Stimulated activated CD8-positive, alpha-beta memory T cell treated with anti-CD3 and anti-CD28 coated beads, Interleukin-2, amount 100 ng/mL, for 1 hour (primary cell): ENCODE data around the gene NDUFA13.

Experiments used
- DNase-seq, 2 donors: peaks; one replicate each; pipeline ENCODE4 v3.0.0-alpha.2; 2020; ENCODE audit warnings: low read depth in 2 of 2

Gene NDUFA13

GRCh38 chr19:19547674-19548336 lies 31.8 kb downstream of the NDUFA13 start:
- DNase-seq = no peak

GRCh38 chr19:19548915-19549759 lies 33.1 kb downstream of the NDUFA13 start:
- DNase-seq = no peak

GRCh38 chr19:19549804-19550464 lies 33.9 kb downstream of the NDUFA13 start:
- DNase-seq = no peak

- no peak for DNase-seq
These were observed 34.5 kb downstream of the NDUFA13 start for GRCh38 chr19:19550485-19550929.

- no peak for DNase-seq
These were observed 35.2 kb downstream of the NDUFA13 start for GRCh38 chr19:19550972-19551852.

- DNase-seq = no peak
These were observed 35.8 kb downstream of the NDUFA13 start for GRCh38 chr19:19551853-19552192.

GRCh38 chr19:19552798-19553197 lies 36.8 kb downstream of the NDUFA13 start:
- DNase-seq = no peak

GRCh38 chr19:19553670-19554069 lies 37.6 kb downstream of the NDUFA13 start:
- no peak for DNase-seq

- DNase-seq = peak in 1 of 2 donors; percentile 35
These were observed 38.3 kb downstream of the NDUFA13 start for GRCh38 chr19:19554074-19555023.

- DNase-seq = no peak
These were observed 42.0 kb downstream of the NDUFA13 start for GRCh38 chr19:19558055-19558454.

GRCh38 chr19:19558636-19559035 lies 42.6 kb downstream of the NDUFA13 start:
- no peak for DNase-seq

- DNase-seq = no peak
These were observed 43.9 kb downstream of the NDUFA13 start for GRCh38 chr19:19559931-19560330.

- no peak for DNase-seq
These were observed 46.1 kb downstream of the NDUFA13 start for GRCh38 chr19:19561946-19562664.

GRCh38 chr19:19562665-19563347 lies 46.8 kb downstream of the NDUFA13 start:
- DNase-seq = no peak

- DNase-seq = no peak
These were observed 47.4 kb downstream of the NDUFA13 start for GRCh38 chr19:19563348-19563848.

GRCh38 chr19:19566306-19566705 lies 50.3 kb downstream of the NDUFA13 start:
- DNase-seq = no peak

GRCh38 chr19:19567391-19567790 lies 51.4 kb downstream of the NDUFA13 start:
- DNase-seq = no peak

GRCh38 chr19:19568802-19569756 lies 53.1 kb downstream of the NDUFA13 start:
- DNase-seq = no peak
